A549 (cell line): ENCODE results near the gene TFR2. TPM values are rescaled to one million over a fixed set of nuclear protein-coding genes. Genes with fewer than 3 reads are reported as not detected.

Experiments
- ATAC-seq, 2 experiments: fragments of 200-7000 bp in 1 of 2; fragments of >200 bp in 1 of 2; cut with Nextera tagmentation in 1 of 2; cut with Tn5 transposase in 1 of 2; 3 replicates each; pipeline versions ENCODE4 v1.8.0 to v1.9.1; 2018 to 2020; ENCODE audit warnings: mild to moderate bottlenecking in 1 of 2, moderate library complexity in 1 of 2
- CTCF ChIA-PET: fragments of 300-600 bp; sonication (Branson Sonifier 250); formaldehyde crosslinking; extraction: SDS; loops from one replicate; lab custom pipeline; 2021; ENCODE audit warnings: antibody characterized with exemption, inconsistent platforms; lab: Yijun Ruan, JAX
- POLR2A ChIA-PET: fragments of 350-600 bp; formaldehyde crosslinking; extraction: SDS; loops from one replicate; lab custom pipeline; 2021; ENCODE audit warnings: antibody characterized with exemption, inconsistent platforms; lab: Yijun Ruan, JAX
- DNase-seq, 2 experiments: peaks; one replicate each; pipeline versions ENCODE4 v3.0.0 to v3.0.0-alpha.2; 2011 to 2016; ENCODE audit warnings: low read depth in 1 of 2, low spot score in 1 of 2
- FAIRE-seq: peaks from 2 replicates; lab custom pipeline; 2011; peaks lifted over from hg19 to GRCh38; lab: Jason Lieb, UNC
- H3K27ac ChIP-seq, 2 experiments: fragments of >200 bp; sonication (Bioruptor Twin); formaldehyde crosslinking; 3 replicates each; pipeline ENCODE4 v1.5.1; 2016 to 2017
- H3K4me1 ChIP-seq: fragments of >200 bp; sonication (Bioruptor Twin); formaldehyde crosslinking; 3 replicates; pipeline ENCODE4 v1.6.1; 2016
- H3K4me2 ChIP-seq: fragments of >200 bp; sonication (Bioruptor Twin); formaldehyde crosslinking; 3 replicates; pipeline ENCODE4 v1.6.1; 2016
- H3K4me3 ChIP-seq: fragments of >200 bp; sonication (Bioruptor Twin); formaldehyde crosslinking; 3 replicates; pipeline ENCODE4 v1.5.1; 2016
- H3K9me3 ChIP-seq: fragments of >200 bp; sonication (Bioruptor Twin); formaldehyde crosslinking; 3 replicates; pipeline ENCODE4 v1.6.1; 2016
- ATOH8 ChIP-seq: fragments of 250-450 bp; sonication (Bioruptor Pico); IDR thresholded peaks from 2 replicates; pipeline ENCODE4 v1.5.0; 2020; ENCODE audit warnings: low read depth, mild to moderate bottlenecking, moderate library complexity
- BCL3 ChIP-seq: fragments of >200 bp; sonication (Bioruptor Twin); formaldehyde crosslinking; IDR thresholded peaks from 3 replicates; pipeline ENCODE4 v1.6.1; 2016
- CBX8 ChIP-seq: fragments of 200-600 bp; sonication (generic); IDR thresholded peaks from 2 replicates; pipeline ENCODE4 v1.6.1; 2016
- CHD2 ChIP-seq: fragments of 150-350 bp; IDR thresholded peaks from 2 replicates; pipeline ENCODE4 v1.6.1; 2014; ENCODE audit warnings: low read length; ENCODE audit not compliant: partially characterized antibody
- E2F6 ChIP-seq: IDR thresholded peaks from 2 replicates; pipeline ENCODE4 v1.6.1; 2012; ENCODE audit warnings: low read depth, borderline replicate concordance
- EHF ChIP-seq: fragments of 250-450 bp; sonication (Bioruptor Pico); IDR thresholded peaks from 2 replicates; pipeline ENCODE4 v1.5.0; 2020; ENCODE audit warnings: mild to moderate bottlenecking
- ESRRA ChIP-seq: fragments of 150-350 bp; IDR thresholded peaks from 2 replicates; pipeline ENCODE4 v1.6.1; 2014; ENCODE audit warnings: mild to moderate bottlenecking, low read length, borderline replicate concordance
- FOSL2 ChIP-seq, 2 experiments: fragments of 450-650 bp in 1 of 2; fragments of >200 bp in 1 of 2; sonication (Bioruptor Twin) in 1 of 2; formaldehyde crosslinking; IDR thresholded peaks; 2 replicates each; pipeline versions ENCODE4 v1.5.0 to v1.6.1; 2016 to 2020; ENCODE audit warnings: mild to moderate bottlenecking in 1 of 2, moderate library complexity in 1 of 2
- GATA3 ChIP-seq: IDR thresholded peaks from 2 replicates; pipeline ENCODE4 v1.6.1; 2012; ENCODE audit warnings: borderline replicate concordance
- HOXA7 ChIP-seq: fragments of 250-450 bp; sonication (Bioruptor Pico); IDR thresholded peaks from 2 replicates; pipeline ENCODE4 v1.5.0; 2020; ENCODE audit warnings: mild to moderate bottlenecking, moderate library complexity
- HOXB5 ChIP-seq: fragments of 250-450 bp; sonication (Bioruptor Pico); IDR thresholded peaks from 2 replicates; pipeline ENCODE4 v1.5.0; 2020; ENCODE audit warnings: mild to moderate bottlenecking, moderate library complexity
- MAZ ChIP-seq: fragments of 150-350 bp; IDR thresholded peaks from 2 replicates; pipeline ENCODE4 v1.6.1; 2014; ENCODE audit warnings: antibody characterized with exemption, low read depth, low read length, borderline replicate concordance
- NPAS2 ChIP-seq: fragments of 250-450 bp; sonication (Bioruptor Pico); IDR thresholded peaks from 2 replicates; pipeline ENCODE4 v1.8.0; 2022; ENCODE audit warnings: mild to moderate bottlenecking, moderate library complexity, borderline replicate concordance
- NR3C1 ChIP-seq: fragments of >200 bp; sonication (Bioruptor Twin); formaldehyde crosslinking; IDR thresholded peaks from 3 replicates; pipeline ENCODE4 v1.6.1; 2017
- PHF8 ChIP-seq: fragments of 200-600 bp; sonication (generic); IDR thresholded peaks from 2 replicates; pipeline ENCODE4 v1.6.1; 2016; ENCODE audit warnings: low read depth, mild to moderate bottlenecking, antibody characterized with exemption, moderate library complexity, borderline replicate concordance
- POLR2AphosphoS2 ChIP-seq: conservative IDR thresholded peaks from 2 replicates; pipeline ENCODE4 v1.6.1; 2012; ENCODE audit warnings: low read length, improper control_type of control experiment, inconsistent platforms
- RAD21 ChIP-seq, 2 experiments: fragments of >200 bp in 1 of 2; sonication (Bioruptor Twin) in 1 of 2; formaldehyde crosslinking in 1 of 2; IDR thresholded peaks in 1 of 2; conservative IDR thresholded peaks in 1 of 2; 2 replicates in 1 of 2; 3 replicates in 1 of 2; pipeline ENCODE4 v1.6.1; 2012 to 2018; ENCODE audit warnings: inconsistent platforms in 1 of 2
- RCOR1 ChIP-seq: fragments of 150-350 bp; IDR thresholded peaks from 2 replicates; pipeline ENCODE4 v1.6.1; 2014; ENCODE audit warnings: antibody characterized with exemption, low read length, low read depth
- REST ChIP-seq: fragments of 200-600 bp; sonication (generic); IDR thresholded peaks from 2 replicates; pipeline ENCODE4 v1.6.1; 2016; ENCODE audit warnings: antibody characterized with exemption, mild to moderate bottlenecking, moderate library complexity
- SREBF2 ChIP-seq: fragments of 450-650 bp; IDR thresholded peaks from 2 replicates; pipeline ENCODE4 v1.6.1; 2014; ENCODE audit warnings: mild to moderate bottlenecking, moderate library complexity
- TP53 ChIP-seq: fragments of 250-450 bp; sonication (Bioruptor Pico); IDR thresholded peaks from 2 replicates; pipeline ENCODE4 v1.5.0; 2021; ENCODE audit warnings: mild to moderate bottlenecking, moderate library complexity
- USF2 ChIP-seq: fragments of 450-650 bp; IDR thresholded peaks from 2 replicates; pipeline ENCODE4 v1.6.1; 2014; ENCODE audit warnings: antibody characterized with exemption
- ZNF302 ChIP-seq: fragments of 250-450 bp; sonication (Bioruptor Pico); IDR thresholded peaks from 2 replicates; pipeline ENCODE4 v1.9.0; 2021; ENCODE audit warnings: inconsistent platforms, mild to moderate bottlenecking, moderate library complexity
- WGBS: methylation state at CpG from one replicate; pipeline ENCODE4 v1.1.6; 2017; ENCODE audit errors: missing lambda C conversion rate; 5-methylcytosine and 5-hydroxymethylcytosine counted together
- polyA plus RNA-seq, 4 experiments: library from polyadenylated mRNA; depleted of rRNA in 3 of 4; stranded (reverse); fragments of >200 nt; fragmentation: RNase III in 1 of 4; extraction: RNeasy Plus Mini Kit Qiagen cat#74134 plus additional on column Dnase treatment in 1 of 4; gene quantifications; 2 replicates in 3 of 4; 3 replicates in 1 of 4; pipeline ENCODE4 v1.2.3, GENCODE V29; 2011 to 2017

TFR2 gene
- polyA plus RNA-seq, 2 of the 4 experiments (the other 2 are of a cell fraction): 1.1 to 2.5 TPM

- ATAC-seq (no peak), DNase-seq (no peak), FAIRE-seq (no peak)
- H3K4me2 ChIP-seq: peak overlapping the region; percentile 100
- no peak for TF ChIP-seq SREBF2
- TF ChIP-seq RAD21 (conservative IDR thresholded peaks at IDR 0.05 in 1 of 2, IDR thresholded peaks at IDR 0.05 in 1 of 2): no peak
- TF ChIP-seq HOXB5 (CRISPR knock-in tag): no peak
- no peak for TF ChIP-seq E2F6
- no peak for TF ChIP-seq RCOR1
- no peak for TF ChIP-seq POLR2AphosphoS2
- no peak for TF ChIP-seq MAZ
- no peak for TF ChIP-seq CHD2
- TF ChIP-seq NPAS2 (CRISPR knock-in tag): no peak
- no peak for TF ChIP-seq HOXA7 (CRISPR knock-in tag)
- TF ChIP-seq TP53 (CRISPR knock-in tag): no peak
- TF ChIP-seq FOSL2 (IDR thresholded peaks at IDR 0.05): no peak
- no peak for TF ChIP-seq FOSL2 (CRISPR knock-in tag; IDR thresholded peaks at IDR 0.05)
- ChIA-PET CTCF (interaction anchor here (0.8 to 4.3 kb wide), 8 partner anchors 15 to 153 kb away, joined by 3 to 16 read pairs (median 6); no protein-coding TSS in a partner anchor), POLR2A (interaction anchor here (0.5 to 1.9 kb wide), 2 partner anchors 9 to 10 kb away, joined by 4 to 5 read pairs; partner anchors contain the start of gene MOSPD3)
- no peaks in the 10 kb centered on the region for H3K9me3 ChIP-seq
- H3K4me1 ChIP-seq: 0 out of 3 replicates have a peak, but pooled peaks cover 8% of the 10 kb centered on the region
- WGBS: 70% methylated on average over 10 of the region's 10 CpGs
- peak overlapping the region; percentile 84 to 86; a peak in 4 of 6 replicates for H3K27ac ChIP-seq
- H3K4me3 ChIP-seq: peak overlapping the region; percentile 74; the same call in 1 of the 3 replicates
These were observed 37.7 kb downstream of the TFR2 start for GRCh38 chr7:100603726-100604027.

GRCh38 chr7:100602889-100603725 lies 38.2 kb downstream of the TFR2 start:
- 75% methylated on average over 21 of the region's 21 CpGs for WGBS
- Histone ChIP-seq H3K4me1 (0 out of 3 replicates have a peak, but pooled peaks cover 8% of the 10 kb centered on the region), H3K4me3 (no peak overlapping the region), H3K4me2 (peak overlapping the region; percentile 100; the same call in 2 of the 3 replicates), H3K9me3 (no peaks in the 10 kb centered on the region), H3K27ac (peak overlapping the region in 1 of 2 experiments; percentile 86; a peak in 2 of 6 replicates)
- ChIA-PET CTCF (interaction anchor here (0.8 to 4.3 kb wide), 12 partner anchors 10 to 152 kb away, joined by 3 to 16 read pairs (median 4); no protein-coding TSS in a partner anchor), POLR2A (interaction anchor here (1.4 to 1.9 kb wide), 2 partner anchors 9 to 17 kb away, joined by 5 to 17 read pairs; partner anchors contain the start of genes FBXO24 and MOSPD3)
- FAIRE-seq (no peak), DNase-seq (no peak), ATAC-seq (no peak)
- no peak for TF ChIP-seq NPAS2 (CRISPR knock-in tag)
- no peak for TF ChIP-seq ESRRA
- TF ChIP-seq GATA3: no peak
- TF ChIP-seq ATOH8: no peak
- TF ChIP-seq REST: no peak
- TF ChIP-seq MAZ: no peak
- TF ChIP-seq RCOR1: no peak
- no peak for TF ChIP-seq BCL3
- TF ChIP-seq TP53 (CRISPR knock-in tag): no peak
- TF ChIP-seq PHF8: no peak
- TF ChIP-seq CBX8: no peak
- no peak for TF ChIP-seq NR3C1
- TF ChIP-seq ZNF302 (CRISPR knock-in tag): no peak
- TF ChIP-seq USF2: no peak
- TF ChIP-seq EHF (CRISPR knock-in tag): no peak
